Osteocyte (in vitro differentiated cells): Measurements from ENCODE around the gene TMEM222. TPM values are rescaled to one million over a fixed set of nuclear protein-coding genes. Genes with fewer than 3 reads are reported as not detected.

Experiments used
- DNase-seq: peaks from one replicate; pipeline ENCODE4 v3.0.0; 2021; ENCODE audit warnings: mixed read lengths; ENCODE audit not compliant: unreplicated experiment; ENCODE audit errors: extremely low spot score
- H3K27ac Mint-ChIP-seq: one replicate; pipeline ENCODE4 v1.8.0; 2021; ENCODE audit warnings: mild to moderate bottlenecking, mixed read lengths; ENCODE audit not compliant: unreplicated experiment
- H3K27me3 Mint-ChIP-seq: one replicate; pipeline ENCODE4 v1.8.0; 2021; ENCODE audit warnings: mixed read lengths; ENCODE audit not compliant: unreplicated experiment
- H3K36me3 Mint-ChIP-seq: one replicate; pipeline ENCODE4 v1.8.0; 2021; ENCODE audit warnings: mixed read lengths; ENCODE audit not compliant: unreplicated experiment
- H3K4me1 Mint-ChIP-seq: one replicate; pipeline ENCODE4 v1.8.0; 2021; ENCODE audit warnings: mixed read lengths; ENCODE audit not compliant: unreplicated experiment
- H3K4me3 Mint-ChIP-seq: one replicate; pipeline ENCODE4 v1.8.0; 2021; ENCODE audit warnings: mild to moderate bottlenecking, moderate library complexity, mixed read lengths; ENCODE audit not compliant: unreplicated experiment
- H3K9me3 Mint-ChIP-seq: one replicate; pipeline ENCODE4 v1.8.0; 2021; ENCODE audit warnings: mixed read lengths; ENCODE audit not compliant: unreplicated experiment
- CTCF ChIP-seq: fragments of 200-600 bp; sonication (generic); IDR thresholded peaks from 2 replicates; pipeline ENCODE4 v1.5.0; 2021; ENCODE audit warnings: antibody characterized with exemption, mild to moderate bottlenecking, moderate library complexity
- total RNA-seq: library from RNA; stranded (reverse); gene quantifications from 2 replicates; pipeline ENCODE4 v1.2.1, GENCODE V29; 2021

The TMEM222 gene
- total RNA-seq, 1 donor from 2014 or later = 46.5 TPM

DNA sequence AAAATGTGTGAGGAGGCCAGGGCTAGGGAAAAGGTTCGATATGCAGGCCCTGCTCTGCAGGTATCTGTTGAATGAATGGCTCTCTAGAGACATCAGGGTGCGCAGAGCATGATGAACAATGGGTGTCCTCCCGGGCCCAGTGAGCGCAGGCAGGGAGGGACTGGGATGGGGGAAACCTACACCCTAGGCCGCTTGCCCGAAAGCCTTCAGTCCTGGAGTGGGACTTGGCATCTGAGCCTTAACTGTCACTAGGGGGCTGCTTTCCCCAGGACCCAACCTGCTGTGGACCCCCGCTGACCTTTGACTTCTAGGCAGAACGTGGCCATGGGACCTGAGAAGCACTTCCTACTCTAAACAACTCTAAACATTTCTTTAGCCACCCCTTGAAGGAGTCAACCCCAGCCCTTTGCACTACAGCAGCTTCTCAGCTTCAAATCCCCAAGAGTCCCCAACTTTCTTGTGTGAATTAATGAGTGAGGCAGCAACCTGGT, 45.2 kb downstream of the TMEM222 start:
- H3K4me1 Mint-ChIP-seq = peaks cover 30% of the 10 kb centered on the region

DNA sequence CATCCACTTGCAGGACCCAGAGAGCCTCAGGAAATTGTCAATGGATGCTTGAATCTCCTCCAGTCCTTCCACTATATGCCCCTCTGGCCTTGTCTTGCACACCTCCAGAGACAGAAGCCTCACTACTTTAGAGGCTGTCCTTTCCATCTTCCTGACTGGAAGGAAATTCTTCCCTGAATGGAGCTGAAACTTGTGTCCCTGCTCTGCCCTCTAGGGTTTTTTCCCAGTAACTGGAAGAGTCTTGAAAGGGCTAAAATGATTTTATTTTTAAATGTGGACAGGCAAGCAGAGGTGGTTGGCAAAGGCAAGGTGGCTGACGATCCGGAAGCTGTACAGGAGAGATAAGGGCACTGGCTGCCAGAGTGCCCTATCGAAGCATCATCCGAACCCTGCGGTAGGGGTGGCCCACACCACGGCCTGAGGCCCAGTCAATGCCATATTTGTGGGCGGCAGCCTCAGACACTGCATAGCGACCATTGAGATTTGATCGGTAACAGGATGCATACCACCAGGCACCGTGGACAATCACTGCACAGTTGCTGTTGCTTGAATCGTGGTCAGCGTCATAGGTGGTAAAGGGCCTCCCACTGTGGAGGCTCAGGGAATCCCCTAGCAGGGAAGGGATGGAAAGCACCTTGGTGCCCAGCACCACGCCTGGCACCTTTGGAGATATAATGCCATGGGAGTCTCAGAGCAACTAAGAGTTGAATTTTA, 47.1 kb downstream of the TMEM222 start:
- no peak overlapping the region for H3K27ac Mint-ChIP-seq
- no peaks in the 10 kb centered on the region for H3K27me3 Mint-ChIP-seq
- H3K4me3 Mint-ChIP-seq = no peak overlapping the region
- peak; percentile 39 for TF ChIP-seq CTCF
- no peaks in the 10 kb centered on the region for H3K36me3 Mint-ChIP-seq
- no peak for DNase-seq
- peaks cover 25% of the 10 kb centered on the region for H3K4me1 Mint-ChIP-seq
- H3K9me3 Mint-ChIP-seq = no peaks in the 10 kb centered on the region

More for the DNA sequence above, 45.2 kb downstream of the TMEM222 start:
- DNase-seq = no peak
- peak overlapping the region; percentile 74 for H3K4me3 Mint-ChIP-seq
- no peaks in the 10 kb centered on the region for H3K9me3 Mint-ChIP-seq
- peak overlapping the region; percentile 80 for H3K27ac Mint-ChIP-seq
- peaks cover 14% of the 10 kb centered on the region for H3K36me3 Mint-ChIP-seq
- H3K27me3 Mint-ChIP-seq = no peaks in the 10 kb centered on the region
- TF ChIP-seq CTCF = no peak

GRCh38 chr1:27372022-27372807, 50.3 kb downstream of the TMEM222 start:
- H3K4me1 Mint-ChIP-seq = peaks cover 8% of the 10 kb centered on the region
- no peaks in the 10 kb centered on the region for H3K36me3 Mint-ChIP-seq
- H3K27me3 Mint-ChIP-seq = no peaks in the 10 kb centered on the region
- H3K9me3 Mint-ChIP-seq = no peaks in the 10 kb centered on the region
- H3K4me3 Mint-ChIP-seq = no peak overlapping the region
- DNase-seq = no peak
- H3K27ac Mint-ChIP-seq = no peak overlapping the region
- TF ChIP-seq CTCF = no peak

- H3K4me1 Mint-ChIP-seq = peaks cover 2% of the 10 kb centered on the region
These were observed 51.1 kb downstream of the TMEM222 start for GRCh38 chr1:27372808-27373690.

More at GRCh38 chr1:27372808-27373690, 51.1 kb downstream of the TMEM222 start:
- TF ChIP-seq CTCF = peak; percentile 26
- DNase-seq = no peak
- H3K9me3 Mint-ChIP-seq = no peaks in the 10 kb centered on the region
- H3K27ac Mint-ChIP-seq = no peak overlapping the region
- H3K27me3 Mint-ChIP-seq = no peaks in the 10 kb centered on the region
- no peak overlapping the region for H3K4me3 Mint-ChIP-seq
- H3K36me3 Mint-ChIP-seq = no peaks in the 10 kb centered on the region
